Measurements from ENCODE around the gene NCF2.

DNA sequence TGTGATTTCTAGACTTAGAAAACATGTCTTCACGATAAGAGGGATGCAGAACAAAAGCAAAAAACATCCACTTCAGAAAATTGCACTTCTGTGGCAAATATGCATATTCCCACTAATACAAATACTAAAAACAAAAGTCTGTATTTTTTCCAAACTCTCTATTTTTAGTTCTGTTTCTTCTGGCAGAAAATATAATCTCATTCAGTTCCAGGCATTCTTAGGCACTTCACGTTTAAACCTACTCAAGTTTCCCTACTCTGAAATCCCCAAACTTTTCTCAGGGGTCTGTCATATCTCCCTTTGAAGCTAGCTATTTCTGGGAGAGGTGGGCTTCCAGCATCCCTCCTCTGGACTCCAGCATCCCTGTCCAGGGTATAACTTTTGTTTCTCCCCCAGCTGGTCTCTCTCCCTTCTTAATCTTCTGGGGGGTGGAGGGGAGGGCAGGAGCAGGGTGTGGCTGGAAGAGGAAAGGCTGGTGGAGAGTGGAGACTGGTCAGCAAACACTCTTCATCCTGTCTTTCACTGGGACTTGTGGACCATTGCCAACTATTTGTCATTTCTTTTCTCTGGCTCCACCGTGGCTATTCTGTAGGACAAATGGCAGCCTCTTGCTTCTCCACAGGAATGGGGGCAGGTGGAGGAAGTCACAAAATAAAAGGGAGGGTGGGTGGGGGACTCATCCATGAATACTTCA is 19.6 kb upstream of the NCF2 start:
- TF ChIP-seq, protein P1, sequence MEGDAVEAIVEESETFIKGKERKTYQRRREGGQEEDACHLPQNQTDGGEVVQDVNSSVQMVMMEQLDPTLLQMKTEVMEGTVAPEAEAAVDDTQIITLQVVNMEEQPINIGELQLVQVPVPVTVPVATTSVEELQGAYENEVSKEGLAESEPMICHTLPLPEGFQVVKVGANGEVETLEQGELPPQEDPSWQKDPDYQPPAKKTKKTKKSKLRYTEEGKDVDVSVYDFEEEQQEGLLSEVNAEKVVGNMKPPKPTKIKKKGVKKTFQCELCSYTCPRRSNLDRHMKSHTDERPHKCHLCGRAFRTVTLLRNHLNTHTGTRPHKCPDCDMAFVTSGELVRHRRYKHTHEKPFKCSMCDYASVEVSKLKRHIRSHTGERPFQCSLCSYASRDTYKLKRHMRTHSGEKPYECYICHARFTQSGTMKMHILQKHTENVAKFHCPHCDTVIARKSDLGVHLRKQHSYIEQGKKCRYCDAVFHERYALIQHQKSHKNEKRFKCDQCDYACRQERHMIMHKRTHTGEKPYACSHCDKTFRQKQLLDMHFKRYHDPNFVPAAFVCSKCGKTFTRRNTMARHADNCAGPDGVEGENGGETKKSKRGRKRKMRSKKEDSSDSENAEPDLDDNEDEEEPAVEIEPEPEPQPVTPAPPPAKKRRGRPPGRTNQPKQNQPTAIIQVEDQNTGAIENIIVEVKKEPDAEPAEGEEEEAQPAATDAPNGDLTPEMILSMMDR (IDR thresholded peaks at IDR 0.05), result no peak
- TF ChIP-seq POLR2A (IDR thresholded peaks at IDR 0.05), result no peak

Measured in body of pancreas (tissue), 4 donors.